HepG2 (cell line): ENCODE results near the gene NEK7. TPM values are rescaled to one million over a fixed set of nuclear protein-coding genes. Genes with fewer than 3 reads are reported as not detected.

ENCODE experiments used
- ATF1 ChIP-seq: IDR thresholded peaks from 2 replicates; pipeline ENCODE4 v1.6.1; 2016; ENCODE audit warnings: mild to moderate bottlenecking, control low read depth
- HOXA3 ChIP-seq: sonication (generic); formaldehyde crosslinking; IDR thresholded peaks from 2 replicates; pipeline ENCODE4 v1.5.0; 2020; ENCODE audit warnings: missing genetic modification reagents
- KAT8 ChIP-seq: IDR thresholded peaks from 2 replicates; pipeline ENCODE4 v1.6.1; 2016; ENCODE audit warnings: missing genetic modification reagents, missing compliant biosample characterization
- KLF9 ChIP-seq: IDR thresholded peaks from 2 replicates; pipeline ENCODE4 v1.6.1; 2016; ENCODE audit warnings: low read depth
- KMT2B ChIP-seq: IDR thresholded peaks from 2 replicates; pipeline ENCODE4 v1.6.1; 2016; ENCODE audit warnings: missing genetic modification reagents, missing compliant biosample characterization
- MXI1 ChIP-seq: IDR thresholded peaks from 3 replicates; pipeline ENCODE4 v1.6.1; 2012; ENCODE audit warnings: low read depth, low read length, inconsistent platforms, borderline replicate concordance
- RARG ChIP-seq: sonication (generic); formaldehyde crosslinking; IDR thresholded peaks from 2 replicates; pipeline ENCODE4 v1.4.0; 2020; ENCODE audit warnings: low read depth, mild to moderate bottlenecking, missing genetic modification reagents
- SAFB2 ChIP-seq: sonication (generic); formaldehyde crosslinking; IDR thresholded peaks from 2 replicates; pipeline ENCODE4 v1.5.1; 2020; ENCODE audit warnings: missing genetic modification reagents, low read depth, mild to moderate bottlenecking, borderline replicate concordance
- SMYD3 ChIP-seq: sonication (generic); formaldehyde crosslinking; IDR thresholded peaks from 2 replicates; pipeline ENCODE4 v1.8.1; 2023; ENCODE audit warnings: mild to moderate bottlenecking, missing genetic modification reagents
- ZNF562 ChIP-seq: sonication (generic); formaldehyde crosslinking; IDR thresholded peaks from 2 replicates; pipeline ENCODE4 v1.8.0; 2022; ENCODE audit warnings: missing genetic modification reagents, borderline replicate concordance
- ZNF614 ChIP-seq: IDR thresholded peaks from 2 replicates; pipeline ENCODE4 v1.6.1; 2018; ENCODE audit warnings: missing biosample characterization, missing genetic modification reagents, inconsistent platforms, borderline replicate concordance
- polyA plus RNA-seq, 8 experiments: library from polyadenylated mRNA; depleted of rRNA in 3 of 8; stranded (reverse) in 7 of 8; unstranded in 1 of 8; fragments of >200 nt; fragmentation: Illumina TruSeq in 4 of 8; extraction: Trizol in 4 of 8; gene quantifications; 2 replicates each; pipeline versions ENCODE4 v1.2.1 to v1.2.3, GENCODE V29; 2011 to 2016; ENCODE audit warnings: low read depth in 4 of 8, missing spikeins in 1 of 8, mixed read lengths in 1 of 8; ENCODE audit not compliant: insufficient read depth in 1 of 8
- total RNA-seq, 5 experiments: library from RNA; depleted of rRNA; stranded (reverse); fragments of >200 nt; fragmentation: Illumina TruSeq; extraction: Trizol; gene quantifications; 2 replicates each; pipeline ENCODE4 v1.2.3, GENCODE V29; 2016; ENCODE audit warnings: low read depth in 1 of 5
- TF ChIP-seq, protein P1 (sequence below): sonication (generic); formaldehyde crosslinking; IDR thresholded peaks from 2 replicates; pipeline ENCODE4 v1.5.1; 2020; ENCODE audit warnings: missing genetic modification reagents, mild to moderate bottlenecking, borderline replicate concordance
- TF ChIP-seq, protein P2 (sequence below): sonication (generic); formaldehyde crosslinking; conservative IDR thresholded peaks from 2 replicates; pipeline ENCODE4 v1.5.0; 2020; ENCODE audit warnings: missing genetic modification reagents
- TF ChIP-seq, protein P3 (sequence below): sonication (generic); formaldehyde crosslinking; IDR thresholded peaks from 2 replicates; pipeline ENCODE4 v1.8.0; 2022; ENCODE audit warnings: mild to moderate bottlenecking, missing genetic modification reagents; ENCODE audit not compliant: insufficient replicate concordance
- TF ChIP-seq, protein P4 (sequence below): IDR thresholded peaks from 2 replicates; pipeline ENCODE4 v1.6.1; 2016; ENCODE audit warnings: mild to moderate bottlenecking, missing biosample characterization, missing genetic modification reagents
- TF ChIP-seq, protein P5 (sequence below): sonication (generic); formaldehyde crosslinking; IDR thresholded peaks from 2 replicates; pipeline ENCODE4 v1.8.0; 2022; ENCODE audit warnings: low read depth, missing genetic modification reagents
- TF ChIP-seq, protein P6 (sequence below): sonication (generic); formaldehyde crosslinking; IDR thresholded peaks from 2 replicates; pipeline ENCODE4 v1.4.0; 2020; ENCODE audit warnings: missing genetic modification reagents
- TF ChIP-seq, protein P7 (sequence below): sonication (generic); formaldehyde crosslinking; conservative IDR thresholded peaks from 2 replicates; pipeline ENCODE4 v1.4.0; 2020; ENCODE audit warnings: missing genetic modification reagents

The NEK7 gene
- total and polyA plus RNA-seq, 2 of the 13 experiments (the other 11 are each of a cell fraction or from before 2014, with no cell fraction given): 18.1 to 19.2 TPM

DNA sequence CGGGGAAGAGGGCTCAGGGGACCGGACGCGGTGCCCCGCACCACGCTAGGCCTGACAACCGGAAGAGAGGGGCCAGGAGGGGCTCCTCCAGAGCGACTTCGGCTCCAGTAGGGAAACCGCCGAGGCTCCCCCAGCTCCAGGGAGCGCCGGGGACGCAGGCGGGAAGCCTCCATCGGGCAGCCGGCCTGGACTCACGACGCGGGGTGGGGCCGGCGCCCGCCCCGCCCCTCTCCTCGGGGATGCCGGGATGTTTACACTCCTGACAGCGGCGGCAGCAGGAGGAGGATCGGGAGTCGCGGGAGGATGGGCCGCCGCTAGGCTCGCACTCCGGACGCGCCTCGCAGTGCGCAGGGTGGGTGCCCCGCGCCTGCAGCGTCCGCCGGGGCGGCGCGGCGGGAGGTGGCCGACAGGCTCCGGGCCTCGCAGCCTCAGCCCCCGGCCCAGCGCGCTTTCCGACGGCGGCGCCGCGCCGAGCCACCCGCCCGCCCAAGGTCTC is at the start of gene NEK7 (continued):
- TF ChIP-seq, protein P1, sequence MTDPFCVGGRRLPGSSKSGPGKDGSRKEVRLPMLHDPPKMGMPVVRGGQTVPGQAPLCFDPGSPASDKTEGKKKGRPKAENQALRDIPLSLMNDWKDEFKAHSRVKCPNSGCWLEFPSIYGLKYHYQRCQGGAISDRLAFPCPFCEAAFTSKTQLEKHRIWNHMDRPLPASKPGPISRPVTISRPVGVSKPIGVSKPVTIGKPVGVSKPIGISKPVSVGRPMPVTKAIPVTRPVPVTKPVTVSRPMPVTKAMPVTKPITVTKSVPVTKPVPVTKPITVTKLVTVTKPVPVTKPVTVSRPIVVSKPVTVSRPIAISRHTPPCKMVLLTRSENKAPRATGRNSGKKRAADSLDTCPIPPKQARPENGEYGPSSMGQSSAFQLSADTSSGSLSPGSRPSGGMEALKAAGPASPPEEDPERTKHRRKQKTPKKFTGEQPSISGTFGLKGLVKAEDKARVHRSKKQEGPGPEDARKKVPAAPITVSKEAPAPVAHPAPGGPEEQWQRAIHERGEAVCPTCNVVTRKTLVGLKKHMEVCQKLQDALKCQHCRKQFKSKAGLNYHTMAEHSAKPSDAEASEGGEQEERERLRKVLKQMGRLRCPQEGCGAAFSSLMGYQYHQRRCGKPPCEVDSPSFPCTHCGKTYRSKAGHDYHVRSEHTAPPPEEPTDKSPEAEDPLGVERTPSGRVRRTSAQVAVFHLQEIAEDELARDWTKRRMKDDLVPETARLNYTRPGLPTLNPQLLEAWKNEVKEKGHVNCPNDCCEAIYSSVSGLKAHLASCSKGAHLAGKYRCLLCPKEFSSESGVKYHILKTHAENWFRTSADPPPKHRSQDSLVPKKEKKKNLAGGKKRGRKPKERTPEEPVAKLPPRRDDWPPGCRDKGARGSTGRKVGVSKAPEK: no peak
- TF ChIP-seq, protein P2, sequence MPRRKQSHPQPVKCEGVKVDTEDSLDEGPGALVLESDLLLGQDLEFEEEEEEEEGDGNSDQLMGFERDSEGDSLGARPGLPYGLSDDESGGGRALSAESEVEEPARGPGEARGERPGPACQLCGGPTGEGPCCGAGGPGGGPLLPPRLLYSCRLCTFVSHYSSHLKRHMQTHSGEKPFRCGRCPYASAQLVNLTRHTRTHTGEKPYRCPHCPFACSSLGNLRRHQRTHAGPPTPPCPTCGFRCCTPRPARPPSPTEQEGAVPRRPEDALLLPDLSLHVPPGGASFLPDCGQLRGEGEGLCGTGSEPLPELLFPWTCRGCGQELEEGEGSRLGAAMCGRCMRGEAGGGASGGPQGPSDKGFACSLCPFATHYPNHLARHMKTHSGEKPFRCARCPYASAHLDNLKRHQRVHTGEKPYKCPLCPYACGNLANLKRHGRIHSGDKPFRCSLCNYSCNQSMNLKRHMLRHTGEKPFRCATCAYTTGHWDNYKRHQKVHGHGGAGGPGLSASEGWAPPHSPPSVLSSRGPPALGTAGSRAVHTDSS (CRISPR knock-in tag): no peak
- TF ChIP-seq RARG: no peak
- TF ChIP-seq SAFB2 (CRISPR knock-in tag): peak; percentile 73; the same call in 1 of the 2 replicates
- 0 out of 2 replicates have a peak, but pooled peaks have one; percentile 28 for TF ChIP-seq SMYD3
- TF ChIP-seq, protein P3, sequence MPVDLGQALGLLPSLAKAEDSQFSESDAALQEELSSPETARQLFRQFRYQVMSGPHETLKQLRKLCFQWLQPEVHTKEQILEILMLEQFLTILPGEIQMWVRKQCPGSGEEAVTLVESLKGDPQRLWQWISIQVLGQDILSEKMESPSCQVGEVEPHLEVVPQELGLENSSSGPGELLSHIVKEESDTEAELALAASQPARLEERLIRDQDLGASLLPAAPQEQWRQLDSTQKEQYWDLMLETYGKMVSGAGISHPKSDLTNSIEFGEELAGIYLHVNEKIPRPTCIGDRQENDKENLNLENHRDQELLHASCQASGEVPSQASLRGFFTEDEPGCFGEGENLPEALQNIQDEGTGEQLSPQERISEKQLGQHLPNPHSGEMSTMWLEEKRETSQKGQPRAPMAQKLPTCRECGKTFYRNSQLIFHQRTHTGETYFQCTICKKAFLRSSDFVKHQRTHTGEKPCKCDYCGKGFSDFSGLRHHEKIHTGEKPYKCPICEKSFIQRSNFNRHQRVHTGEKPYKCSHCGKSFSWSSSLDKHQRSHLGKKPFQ: peak; percentile 51
- TF ChIP-seq, protein P4, sequence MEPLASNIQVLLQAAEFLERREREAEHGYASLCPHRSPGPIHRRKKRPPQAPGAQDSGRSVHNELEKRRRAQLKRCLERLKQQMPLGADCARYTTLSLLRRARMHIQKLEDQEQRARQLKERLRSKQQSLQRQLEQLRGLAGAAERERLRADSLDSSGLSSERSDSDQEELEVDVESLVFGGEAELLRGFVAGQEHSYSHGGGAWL: peak; percentile 64; the same call in 1 of the 2 replicates
- TF ChIP-seq, protein P5, sequence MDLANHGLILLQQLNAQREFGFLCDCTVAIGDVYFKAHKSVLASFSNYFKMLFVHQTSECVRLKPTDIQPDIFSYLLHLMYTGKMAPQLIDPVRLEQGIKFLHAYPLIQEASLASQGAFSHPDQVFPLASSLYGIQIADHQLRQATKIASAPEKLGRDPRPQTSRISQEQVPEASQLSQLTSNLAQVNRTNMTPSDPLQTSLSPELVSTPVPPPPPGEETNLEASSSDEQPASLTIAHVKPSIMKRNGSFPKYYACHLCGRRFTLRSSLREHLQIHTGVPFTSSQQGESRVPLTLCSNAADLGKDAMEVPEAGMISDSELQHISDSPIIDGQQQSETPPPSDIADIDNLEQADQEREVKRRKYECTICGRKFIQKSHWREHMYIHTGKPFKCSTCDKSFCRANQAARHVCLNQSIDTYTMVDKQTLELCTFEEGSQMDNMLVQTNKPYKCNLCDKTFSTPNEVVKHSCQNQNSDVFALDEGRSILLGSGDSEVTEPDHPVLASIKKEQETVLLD: peak; percentile 51; the same call in 1 of the 2 replicates
- TF ChIP-seq, protein P6, sequence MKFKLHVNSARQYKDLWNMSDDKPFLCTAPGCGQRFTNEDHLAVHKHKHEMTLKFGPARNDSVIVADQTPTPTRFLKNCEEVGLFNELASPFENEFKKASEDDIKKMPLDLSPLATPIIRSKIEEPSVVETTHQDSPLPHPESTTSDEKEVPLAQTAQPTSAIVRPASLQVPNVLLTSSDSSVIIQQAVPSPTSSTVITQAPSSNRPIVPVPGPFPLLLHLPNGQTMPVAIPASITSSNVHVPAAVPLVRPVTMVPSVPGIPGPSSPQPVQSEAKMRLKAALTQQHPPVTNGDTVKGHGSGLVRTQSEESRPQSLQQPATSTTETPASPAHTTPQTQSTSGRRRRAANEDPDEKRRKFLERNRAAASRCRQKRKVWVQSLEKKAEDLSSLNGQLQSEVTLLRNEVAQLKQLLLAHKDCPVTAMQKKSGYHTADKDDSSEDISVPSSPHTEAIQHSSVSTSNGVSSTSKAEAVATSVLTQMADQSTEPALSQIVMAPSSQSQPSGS (CRISPR knock-in tag): 0 out of 2 replicates have a peak, but pooled peaks have one; percentile 22
- TF ChIP-seq KAT8 (CRISPR knock-in tag): peak; percentile 49; the same call in 1 of the 2 replicates
- no peak for TF ChIP-seq KLF9
- peak; percentile 52; the same call in 1 of the 2 replicates for TF ChIP-seq KMT2B (CRISPR knock-in tag)
- TF ChIP-seq, protein P7, sequence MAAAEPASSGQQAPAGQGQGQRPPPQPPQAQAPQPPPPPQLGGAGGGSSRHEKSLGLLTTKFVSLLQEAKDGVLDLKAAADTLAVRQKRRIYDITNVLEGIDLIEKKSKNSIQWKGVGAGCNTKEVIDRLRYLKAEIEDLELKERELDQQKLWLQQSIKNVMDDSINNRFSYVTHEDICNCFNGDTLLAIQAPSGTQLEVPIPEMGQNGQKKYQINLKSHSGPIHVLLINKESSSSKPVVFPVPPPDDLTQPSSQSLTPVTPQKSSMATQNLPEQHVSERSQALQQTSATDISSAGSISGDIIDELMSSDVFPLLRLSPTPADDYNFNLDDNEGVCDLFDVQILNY: no peak; the same call in 1 of the 2 replicates
- no peak for TF ChIP-seq ZNF614 (CRISPR knock-in tag)
- TF ChIP-seq MXI1: peak; percentile 64; the same call in 1 of the 3 replicates
- TF ChIP-seq HOXA3 (CRISPR knock-in tag): peak; percentile 48; the same call in 1 of the 2 replicates
- TF ChIP-seq ZNF562: no peak
- TF ChIP-seq ATF1 (CRISPR knock-in tag): no peak
